Measurements from ENCODE around the gene ENTPD6.

The ENTPD6 gene

DNA sequence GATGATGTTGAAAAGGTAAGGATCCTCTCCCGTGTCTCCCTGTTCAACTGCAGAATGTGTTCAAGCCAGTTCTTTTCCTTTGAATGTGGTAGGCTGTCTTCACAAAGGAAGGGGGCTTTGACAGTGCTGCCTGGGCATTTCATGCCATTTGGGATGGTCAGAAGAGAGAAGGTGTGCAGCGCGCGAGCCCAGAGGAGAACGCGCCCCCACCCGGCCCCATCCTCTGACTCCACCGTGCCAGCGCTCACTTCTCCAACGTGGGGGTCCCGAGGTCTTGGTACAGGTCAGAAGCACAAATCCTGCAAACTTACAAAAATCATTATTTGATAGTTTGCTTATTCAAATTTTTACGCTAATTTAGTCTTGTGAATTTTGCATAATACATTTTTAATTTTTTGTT lies 14.4 kb downstream of the ENTPD6 start:
- no peak for DNase-seq

DNA sequence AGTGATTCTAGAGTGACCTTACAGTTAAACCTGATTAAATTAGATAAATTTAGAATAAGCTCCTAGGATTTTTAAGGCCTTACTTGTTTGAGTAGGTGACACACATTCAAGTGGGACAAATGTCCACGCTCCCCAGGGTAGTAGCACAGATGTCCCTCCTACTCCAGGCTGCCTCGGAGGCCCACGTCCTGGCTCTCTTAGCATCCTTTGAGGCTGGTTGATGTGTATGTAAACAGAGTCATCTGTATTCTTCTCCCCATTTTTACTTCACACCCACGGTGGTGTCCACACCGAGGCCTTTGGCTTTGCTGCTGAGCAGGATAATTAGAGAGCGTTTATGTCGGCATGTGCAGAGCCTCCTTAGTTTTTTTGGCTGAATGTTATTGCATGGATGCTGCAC lies 15.8 kb downstream of the ENTPD6 start:
- no peak for DNase-seq

DNA sequence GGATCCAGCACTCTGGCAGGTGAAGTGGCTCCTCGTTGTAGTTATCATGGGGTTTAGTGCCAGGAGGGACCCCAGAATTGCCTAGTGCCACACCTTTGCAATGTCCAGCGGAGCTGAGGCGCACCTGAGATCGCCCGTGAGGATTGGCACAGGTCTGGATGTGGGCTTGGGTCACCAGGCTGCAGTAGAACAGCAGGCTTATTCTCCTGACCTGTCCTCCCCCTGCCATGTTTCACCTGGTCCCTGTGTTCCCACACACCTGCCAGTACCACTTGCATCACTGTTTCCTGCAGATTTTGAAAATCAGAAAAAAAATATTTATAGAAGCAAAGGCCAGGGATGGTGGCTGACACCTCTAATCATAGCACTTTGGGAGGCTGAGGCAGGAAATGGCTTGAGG lies 16.7 kb downstream of the ENTPD6 start:
- no peak for DNase-seq

DNA sequence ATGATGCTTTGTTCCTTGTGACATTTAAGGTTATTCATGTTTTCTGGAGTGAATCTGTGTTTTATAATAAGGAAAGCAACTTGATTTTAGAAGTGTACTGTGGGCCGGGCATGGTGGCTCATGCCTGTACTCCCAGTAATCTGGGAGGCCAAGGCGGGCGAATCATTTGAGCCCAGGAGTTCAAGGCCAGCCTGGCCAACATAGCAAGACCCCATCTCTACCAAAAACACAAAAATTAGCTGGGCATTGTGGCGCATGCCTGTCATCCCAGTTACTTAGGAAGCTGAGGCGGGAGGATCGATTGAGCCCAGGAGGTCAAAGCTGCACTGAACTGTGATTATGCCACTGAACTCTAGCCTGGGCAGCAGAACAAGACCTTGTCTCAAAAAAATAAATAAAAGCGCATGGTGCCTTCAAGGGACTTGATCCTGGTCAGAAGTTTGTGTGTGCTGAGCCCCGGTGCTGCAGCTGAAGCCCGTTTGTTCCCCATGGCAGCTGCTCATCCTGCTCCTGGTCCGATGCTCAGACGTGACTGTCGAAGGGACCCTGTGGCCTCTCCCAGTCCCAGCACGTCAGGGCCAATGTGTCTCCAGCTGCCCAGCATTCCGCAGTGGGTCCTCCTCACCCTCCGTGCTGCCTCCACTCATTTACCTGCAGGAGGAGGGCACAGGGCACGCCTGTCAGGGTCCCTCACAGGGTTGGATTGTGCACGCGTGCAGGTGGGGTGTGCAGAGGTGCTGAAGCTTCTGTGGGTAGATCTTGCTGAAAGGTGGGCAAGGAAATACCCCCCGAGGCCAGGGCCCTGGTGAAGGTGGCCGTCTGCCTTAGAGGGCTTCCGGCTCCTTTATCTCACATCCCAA lies 18.3 kb downstream of the ENTPD6 start:
- DNase-seq = no peak

DNA sequence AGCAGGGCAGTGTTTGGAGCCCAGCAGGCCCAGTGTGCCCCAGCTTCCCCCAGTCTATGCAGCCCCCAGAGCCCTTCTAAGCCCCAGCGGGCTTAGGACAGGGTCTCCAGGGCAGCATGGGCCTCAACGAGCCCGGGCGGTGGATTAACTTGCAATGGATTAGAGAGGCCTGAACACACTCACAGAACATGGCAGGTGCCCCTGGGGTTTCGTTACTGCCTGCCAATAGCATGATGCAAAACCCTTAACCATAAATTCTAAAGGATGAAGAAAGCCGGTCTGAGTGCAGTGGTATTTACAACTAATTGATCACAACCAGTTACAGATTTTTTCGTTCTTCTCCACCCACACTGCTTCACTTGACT lies 18.9 kb downstream of the ENTPD6 start:
- no peak for DNase-seq

DNA sequence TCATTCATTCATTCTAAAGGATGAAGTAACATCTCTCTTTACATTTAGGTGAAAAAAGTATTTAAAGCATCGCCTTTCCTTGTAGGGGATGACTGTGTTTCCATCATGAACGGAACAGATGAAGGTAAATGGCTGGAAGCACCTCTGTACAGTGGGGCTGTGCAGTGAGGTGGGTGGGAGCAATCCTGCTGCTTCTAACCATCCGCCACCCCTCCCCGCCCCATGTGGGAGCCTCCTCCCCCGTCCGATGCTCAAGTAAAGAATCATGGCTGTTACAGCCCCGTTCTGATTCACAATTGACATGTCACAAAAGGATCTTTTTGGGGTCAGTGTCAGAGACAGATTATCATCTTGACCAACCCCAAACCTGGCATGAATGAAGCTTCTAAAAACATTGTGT lies 19.3 kb downstream of the ENTPD6 start:
- DNase-seq = no peak

DNA sequence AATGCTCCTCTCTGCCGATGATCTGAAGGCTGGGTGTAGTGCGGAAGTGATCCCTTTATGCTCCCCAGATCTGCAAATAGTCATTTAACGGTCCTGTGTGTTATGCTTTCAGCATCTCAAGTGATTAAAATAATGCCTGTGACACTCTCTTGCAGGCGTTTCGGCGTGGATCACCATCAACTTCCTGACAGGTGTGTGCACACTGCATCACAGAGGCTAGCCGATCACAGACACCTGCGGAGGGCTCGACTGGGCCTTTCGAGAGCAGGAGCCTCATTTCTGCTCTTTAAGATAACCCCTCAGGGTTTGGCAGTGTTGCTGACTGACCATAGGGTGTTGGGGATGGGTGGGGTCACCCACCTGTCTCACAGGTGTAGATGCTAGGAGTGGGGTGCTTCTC lies 20.0 kb downstream of the ENTPD6 start:
- DNase-seq = no peak

DNA sequence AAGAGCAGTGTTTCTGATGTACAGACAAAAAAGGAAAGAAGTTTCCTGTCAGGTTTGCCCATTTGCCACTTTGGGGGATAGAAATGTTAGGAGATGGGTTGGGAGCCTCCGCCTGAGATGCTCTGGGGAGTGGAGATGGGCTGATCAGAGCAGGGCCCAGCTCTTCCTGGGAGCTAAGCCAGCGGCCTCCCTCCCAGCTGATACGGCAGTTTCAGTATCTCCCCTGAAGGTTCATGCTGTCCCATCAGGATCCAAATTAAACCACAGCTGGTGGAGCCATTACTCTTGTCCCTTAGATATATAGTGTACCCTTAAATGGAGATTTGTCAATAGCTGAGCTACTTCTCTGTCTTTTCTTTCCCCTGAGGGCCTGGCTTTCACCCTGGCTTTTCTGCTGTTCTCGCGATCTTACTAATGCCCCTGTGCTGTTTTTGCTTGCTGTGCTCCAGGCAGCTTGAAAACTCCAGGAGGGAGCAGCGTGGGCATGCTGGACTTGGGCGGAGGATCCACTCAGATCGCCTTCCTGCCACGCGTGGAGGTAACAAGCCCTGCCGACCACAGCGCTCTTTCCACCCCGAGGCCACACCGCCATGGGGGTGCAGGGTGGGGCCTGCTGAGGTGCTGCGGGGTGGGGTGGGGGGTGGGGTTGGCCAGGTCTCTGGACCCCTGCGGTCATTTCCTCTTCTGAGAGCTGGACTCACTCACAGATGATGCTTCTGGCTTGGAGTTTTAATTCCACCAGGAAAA lies 20.9 kb downstream of the ENTPD6 start:
- DNase-seq = no peak

DNA sequence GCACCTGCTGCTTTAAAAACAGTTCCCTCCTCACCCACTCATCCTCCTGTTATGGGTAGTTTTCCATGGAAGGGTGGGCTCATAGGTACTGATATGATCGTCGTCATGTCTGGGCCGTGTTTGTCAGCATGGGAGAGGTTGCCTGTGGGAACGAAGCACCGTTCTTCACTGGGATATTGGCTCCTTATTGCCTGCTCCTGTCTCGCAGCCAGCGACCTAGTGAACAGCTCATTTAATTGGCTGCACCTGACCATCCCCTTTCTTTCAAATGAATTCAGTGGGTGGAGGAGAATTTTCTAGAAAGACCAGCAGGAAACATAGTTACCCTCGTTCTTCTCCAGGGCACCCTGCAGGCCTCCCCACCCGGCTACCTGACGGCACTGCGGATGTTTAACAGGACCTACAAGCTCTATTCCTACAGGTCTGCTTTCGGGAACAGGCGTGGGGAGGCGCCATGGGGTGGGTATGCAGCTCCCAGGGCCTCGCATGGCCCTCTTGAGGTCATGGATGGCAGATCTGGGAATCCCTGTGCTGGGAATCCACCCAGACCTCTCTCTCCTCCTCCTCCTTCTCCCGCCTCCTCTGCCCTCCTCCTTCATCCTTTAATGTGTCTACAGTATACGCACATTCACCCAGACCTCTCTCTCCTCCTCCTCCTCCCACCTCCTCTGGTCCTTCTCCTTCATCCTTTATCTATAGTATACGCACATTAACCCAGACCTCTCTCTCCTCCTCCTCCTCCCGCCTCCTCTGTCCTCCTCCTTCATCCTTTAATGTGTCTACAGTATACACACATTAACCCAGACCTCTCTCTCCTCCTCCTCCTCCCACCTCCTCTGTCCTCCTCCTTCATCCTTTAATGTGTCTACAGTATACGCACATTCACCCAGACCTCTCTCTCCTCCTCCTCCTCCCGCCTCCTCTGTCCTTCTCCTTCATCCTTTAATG lies 21.9 kb downstream of the ENTPD6 start:
- DNase-seq = no peak

DNA sequence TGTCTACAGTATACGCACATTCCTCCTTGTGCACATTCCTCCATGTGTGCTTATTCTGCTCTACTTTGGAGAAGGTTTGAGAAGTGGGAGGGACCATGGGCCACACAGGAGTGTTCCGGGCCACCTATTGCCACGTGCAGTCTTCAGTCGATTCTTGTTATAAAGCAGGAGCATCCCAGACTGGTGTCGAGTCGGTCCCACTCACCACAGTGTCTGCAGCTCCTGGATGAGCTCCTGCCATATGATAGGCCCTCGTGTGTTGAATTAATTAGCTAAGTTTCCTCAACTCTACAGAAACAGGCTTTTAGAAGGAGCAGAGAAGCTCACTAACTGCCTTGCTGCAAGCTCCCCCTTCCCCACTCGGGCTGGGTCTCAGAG lies 22.6 kb downstream of the ENTPD6 start:
- DNase-seq = no peak

DNA sequence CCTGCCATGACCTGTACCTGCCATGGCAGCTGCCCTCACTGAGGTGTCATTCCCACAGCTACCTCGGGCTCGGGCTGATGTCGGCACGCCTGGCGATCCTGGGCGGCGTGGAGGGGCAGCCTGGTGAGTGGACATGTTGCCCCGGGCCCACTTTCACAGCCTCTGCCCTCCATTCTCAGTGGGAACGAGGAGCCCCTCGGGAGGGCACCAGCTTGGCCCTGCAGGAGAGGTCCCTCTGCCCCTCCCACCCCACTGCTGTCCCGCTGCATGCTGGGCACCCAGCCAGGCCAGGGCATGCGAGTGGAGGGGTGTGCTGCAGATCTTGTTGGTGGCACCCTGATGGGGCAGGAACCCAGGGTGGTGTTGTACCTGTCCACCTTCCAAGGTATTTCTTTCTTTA lies 23.0 kb downstream of the ENTPD6 start:
- DNase-seq = no peak

DNA sequence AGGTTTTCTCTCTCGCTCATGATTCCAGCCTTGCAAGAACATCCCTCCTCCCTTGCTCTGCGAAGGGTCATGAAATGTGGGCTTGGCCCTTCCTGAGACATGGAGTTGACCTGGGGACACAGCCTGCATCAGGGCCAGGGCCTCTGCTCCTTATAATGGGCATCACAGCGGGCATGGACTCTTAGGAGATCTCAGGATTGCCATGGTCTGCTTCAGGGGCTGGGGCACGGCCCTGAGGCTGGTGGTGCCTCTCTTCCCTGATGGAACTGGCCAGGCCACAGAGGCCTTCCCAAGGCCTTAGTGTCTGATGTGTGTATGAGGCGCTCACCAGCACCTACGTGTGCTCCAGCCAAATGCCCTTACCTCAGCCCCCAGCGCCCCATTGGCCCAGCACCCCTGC lies 23.9 kb downstream of the ENTPD6 start:
- no peak for DNase-seq

DNA sequence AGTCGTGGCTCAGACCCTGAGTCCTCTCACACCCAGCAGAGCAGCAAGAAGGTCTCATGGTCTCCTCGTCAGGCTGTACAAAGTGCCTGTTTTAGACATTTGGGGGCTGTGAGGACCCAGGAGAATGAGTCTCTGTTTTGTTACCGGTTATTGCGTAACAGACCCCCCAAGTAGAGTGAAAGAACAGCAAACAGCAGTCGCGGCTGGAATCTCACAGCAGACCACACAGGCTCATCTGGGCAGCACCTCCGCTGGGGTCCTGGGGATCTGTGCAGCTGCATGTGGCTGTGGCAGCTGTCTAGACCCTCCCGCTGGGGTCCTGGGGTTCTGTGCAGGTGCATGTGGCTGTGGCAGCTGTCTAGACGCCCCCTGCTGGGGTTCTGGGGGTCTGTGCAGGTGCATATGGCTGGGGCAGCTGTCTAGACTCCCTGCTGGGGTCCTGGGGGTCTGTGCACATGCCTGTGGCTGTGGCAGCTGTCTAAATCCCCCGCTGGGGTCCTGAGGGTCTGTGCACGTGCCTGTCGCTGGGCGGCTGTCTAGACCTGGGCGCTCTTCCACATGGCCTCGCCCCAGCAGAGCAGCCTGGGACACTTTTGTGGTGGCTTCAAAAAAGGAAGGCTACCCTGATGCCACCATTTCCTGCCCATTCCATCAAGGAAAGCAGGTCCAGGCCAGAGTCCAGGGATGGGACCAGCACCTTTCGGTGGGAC lies 24.7 kb downstream of the ENTPD6 start:
- DNase-seq = no peak

DNA sequence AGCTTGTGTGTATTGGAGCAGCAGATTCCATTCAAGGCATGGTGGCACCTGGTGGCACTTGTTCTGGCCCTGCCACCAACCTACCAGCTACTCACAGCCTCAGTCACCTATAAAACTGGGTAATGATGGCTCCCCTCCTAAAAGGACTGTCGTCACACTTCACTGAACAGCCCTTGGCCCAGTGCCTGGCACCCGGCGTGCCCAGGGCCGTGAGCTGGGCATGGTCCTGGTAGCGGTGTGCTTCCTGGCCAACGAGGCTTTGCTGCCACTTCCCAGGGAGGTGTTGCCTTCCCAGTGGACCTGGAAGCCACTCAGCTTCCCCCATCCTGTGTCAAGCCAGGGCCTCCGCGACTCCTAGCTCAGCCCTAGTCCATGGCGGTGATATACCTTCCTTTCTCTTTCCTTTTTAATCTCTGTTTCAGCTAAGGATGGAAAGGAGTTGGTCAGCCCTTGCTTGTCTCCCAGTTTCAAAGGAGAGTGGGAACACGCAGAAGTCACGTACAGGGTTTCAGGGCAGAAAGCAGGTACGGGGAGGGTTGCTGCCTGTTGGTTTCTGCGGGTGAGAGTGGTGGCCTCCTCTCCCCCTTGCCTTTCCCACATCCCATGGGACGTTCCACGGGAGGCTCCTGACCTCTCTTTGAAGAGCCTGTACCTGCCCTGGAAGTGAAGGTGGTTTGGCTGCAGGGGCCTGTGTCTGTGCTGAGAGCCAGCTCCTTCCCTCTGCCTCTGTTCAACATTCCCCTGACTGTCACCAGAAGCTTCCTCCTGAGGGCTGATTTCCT lies 25.5 kb downstream of the ENTPD6 start:
- no peak for DNase-seq

DNA sequence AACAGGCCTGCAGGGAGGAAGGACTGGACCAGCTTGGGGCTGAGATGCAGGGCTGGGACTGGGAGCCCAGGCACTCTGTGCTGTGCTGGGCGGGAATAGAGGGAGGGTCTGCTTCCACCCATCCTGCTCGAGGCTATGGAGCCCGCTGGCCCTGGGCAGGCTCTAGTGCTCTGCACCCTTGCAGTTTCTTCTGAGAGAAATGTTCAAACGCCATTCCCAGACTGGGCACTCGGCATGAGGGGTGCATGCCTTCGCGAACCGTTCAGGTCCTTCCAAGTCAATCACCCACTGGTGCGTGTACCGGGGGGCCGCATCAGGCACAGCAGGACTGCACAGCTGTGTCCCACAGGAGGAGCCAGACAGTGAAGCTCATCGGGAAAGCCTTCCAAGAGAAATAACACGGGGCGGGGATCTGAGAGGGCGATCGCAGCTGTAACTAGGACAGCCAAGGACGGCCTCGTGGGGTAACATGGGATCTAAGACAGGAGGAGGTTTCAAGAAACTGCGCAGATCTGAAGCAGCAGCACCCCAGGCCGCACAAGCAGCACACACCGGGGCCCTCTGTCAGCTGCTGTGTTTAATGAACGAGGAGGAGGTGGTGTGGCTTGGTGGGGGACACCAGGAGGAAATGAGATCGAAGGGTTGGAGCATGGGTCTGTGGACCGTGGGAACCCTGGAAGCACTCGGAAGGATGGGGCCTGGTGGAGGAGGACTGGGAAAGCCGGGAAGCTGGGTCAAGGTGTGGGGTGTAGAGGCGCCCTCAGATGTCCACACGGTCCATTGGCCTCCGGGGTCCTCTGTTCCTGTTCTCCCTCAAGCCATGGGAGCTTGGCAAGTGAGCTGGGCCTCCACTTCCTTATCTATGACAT lies 26.3 kb downstream of the ENTPD6 start:
- DNase-seq = no peak

DNA sequence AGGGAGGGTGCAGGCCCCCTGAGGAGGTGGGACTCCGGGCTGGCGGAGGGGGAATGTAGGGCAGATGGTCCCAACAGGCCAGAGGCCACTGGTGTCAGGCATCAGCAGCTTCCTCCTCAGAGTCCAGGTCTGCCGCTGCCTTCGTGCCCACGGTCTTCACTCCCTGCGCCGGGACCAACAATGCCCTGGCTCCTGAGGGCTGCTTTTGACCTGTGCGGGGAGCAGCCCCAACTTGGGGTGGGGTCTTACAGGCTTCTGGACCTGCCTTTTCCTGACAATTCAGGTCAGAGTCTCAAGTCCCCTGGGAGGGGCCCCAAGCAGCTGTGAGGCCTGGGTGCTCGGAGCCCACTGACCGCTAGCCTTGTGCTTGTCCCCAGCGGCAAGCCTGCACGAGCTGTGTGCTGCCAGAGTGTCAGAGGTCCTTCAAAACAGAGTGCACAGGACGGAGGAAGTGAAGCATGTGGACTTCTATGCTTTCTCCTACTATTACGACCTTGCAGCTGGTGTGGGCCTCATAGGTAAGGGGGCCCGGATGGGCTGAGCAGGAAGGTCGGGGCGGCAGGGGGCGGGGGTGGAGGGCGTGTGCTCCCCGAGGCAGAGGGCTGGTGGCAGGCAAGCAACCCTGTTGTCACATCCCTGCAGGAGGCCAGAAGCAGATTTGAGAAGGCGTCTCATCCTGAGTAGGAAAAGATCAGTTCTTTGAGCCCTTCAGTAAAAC lies 27.1 kb downstream of the ENTPD6 start:
- no peak for DNase-seq

DNA sequence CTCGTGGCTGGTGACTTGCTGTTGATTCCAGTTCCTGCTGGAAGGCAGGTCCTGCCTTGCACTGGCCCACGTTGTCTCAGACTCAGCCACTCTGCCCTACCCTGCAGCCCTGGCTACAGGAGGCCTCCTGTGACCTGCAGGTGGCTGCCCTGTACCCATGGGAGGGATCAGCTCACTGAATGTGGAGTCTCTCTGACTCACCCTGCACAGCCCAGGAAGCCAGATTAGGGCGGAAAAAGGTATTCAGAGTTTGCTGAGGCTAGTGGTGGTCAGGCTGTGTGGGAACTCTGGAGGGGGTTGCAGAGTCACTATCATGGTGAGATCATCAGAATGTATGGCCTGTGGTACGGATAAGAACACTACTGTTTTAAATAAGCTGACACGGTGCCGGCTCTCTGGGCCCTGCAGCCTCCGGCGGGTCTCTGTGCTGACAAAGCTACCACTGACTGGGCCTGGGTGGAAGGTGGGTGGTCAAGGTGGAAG lies 27.7 kb downstream of the ENTPD6 start:
- no peak for DNase-seq

DNA sequence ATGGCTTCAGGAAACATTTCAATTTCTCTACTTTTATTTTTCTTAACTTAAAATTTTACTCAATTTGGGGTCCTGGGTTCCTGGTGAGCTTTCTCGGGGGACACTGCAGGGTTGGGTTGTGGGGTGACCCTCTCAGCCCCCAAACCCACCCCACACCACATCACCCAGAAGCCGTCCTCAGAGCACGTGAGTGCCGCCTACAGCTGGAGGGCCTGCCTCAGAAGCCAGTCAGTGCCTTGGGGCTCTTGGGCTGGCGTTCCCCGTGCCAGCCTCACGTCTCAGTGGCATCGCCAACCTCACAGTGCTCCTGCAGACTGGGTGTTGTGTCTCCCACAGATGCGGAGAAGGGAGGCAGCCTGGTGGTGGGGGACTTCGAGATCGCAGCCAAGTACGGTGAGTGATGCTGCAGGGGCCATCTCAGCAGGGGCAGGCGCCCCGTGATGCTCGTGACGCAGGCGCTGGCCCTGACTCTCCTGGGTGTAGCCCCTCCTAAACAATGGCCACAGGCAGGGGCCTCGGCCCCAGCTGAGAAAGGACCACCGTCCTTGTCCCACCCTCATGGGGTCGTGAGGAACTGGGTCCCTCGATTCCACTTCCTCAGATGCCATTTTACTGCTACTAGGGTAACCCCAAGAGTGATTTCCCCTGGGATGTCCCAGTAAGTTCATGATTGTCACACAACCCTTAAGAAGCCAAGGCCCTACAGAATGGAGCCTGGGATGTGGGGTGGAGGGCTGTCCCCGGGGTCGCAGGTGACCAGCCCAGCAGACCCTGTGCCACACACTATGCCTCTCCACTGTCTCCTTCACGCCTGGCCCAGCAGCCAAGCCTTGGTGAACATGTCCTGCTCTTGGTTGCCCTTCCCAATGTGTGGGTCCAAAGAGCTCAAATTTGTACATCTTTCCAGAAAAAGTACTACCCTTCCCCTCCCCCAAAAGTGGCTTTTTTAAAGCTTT lies 28.5 kb downstream of the ENTPD6 start:
- DNase-seq = no peak

DNA sequence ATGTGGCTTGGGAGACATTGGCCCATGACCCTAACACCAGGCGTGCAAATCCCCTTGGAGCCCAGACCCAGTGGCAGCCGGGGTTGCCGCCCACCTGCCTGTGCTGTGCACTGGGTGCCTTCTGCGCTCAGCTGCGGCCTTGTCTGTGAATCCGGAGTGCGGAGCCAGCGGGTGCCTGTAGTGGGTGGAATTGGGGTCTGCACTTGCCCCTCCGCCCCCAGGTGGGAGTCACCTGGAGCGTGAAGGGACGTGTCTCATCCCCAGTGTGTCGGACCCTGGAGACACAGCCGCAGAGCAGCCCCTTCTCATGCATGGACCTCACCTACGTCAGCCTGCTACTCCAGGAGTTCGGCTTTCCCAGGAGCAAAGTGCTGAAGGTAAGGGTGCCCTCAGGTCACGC lies 29.4 kb downstream of the ENTPD6 start:
- DNase-seq = no peak

Measured in activated CD4-positive, CD25-positive, alpha-beta regulatory T cell (primary cell).